Psoas muscle (tissue), 8 donors: ENCODE results near the gene PLXNC1. TPM values are rescaled to one million over a fixed set of nuclear protein-coding genes. Genes with fewer than 3 reads are reported as not detected.

Source experiments
- ATAC-seq, 4 donors: fragments of 200-7000 bp; cut with Tn5 transposase; one replicate each; pipeline ENCODE4 v1.9.1; 2020; ENCODE audit warnings: moderate library complexity in 3 of 4, mild to moderate bottlenecking in 2 of 4
- DNase-seq, 2 donors: peaks; one replicate each; pipeline ENCODE4 v3.0.0-alpha.2; 2020
- H3K27ac ChIP-seq: fragments of 200-600 bp; one replicate; pipeline ENCODE4 v1.8.0; 2022
- H3K27me3 ChIP-seq, 3 donors: fragments of 200-600 bp in 1 of 3; one replicate each; pipeline versions ENCODE4 v1.6.1 to v1.8.0; 2013 to 2022; ENCODE audit warnings: low read length in 2 of 3, mild to moderate bottlenecking in 2 of 3, moderate library complexity in 1 of 3; ENCODE audit not compliant: insufficient read depth in 3 of 3
- H3K36me3 ChIP-seq, 2 donors: fragments of 200-600 bp in 1 of 2; one replicate each; pipeline versions ENCODE4 v1.6.1 to v1.8.0; 2013 to 2022; ENCODE audit warnings: low read depth in 1 of 2, mild to moderate bottlenecking in 1 of 2, moderate library complexity in 1 of 2; ENCODE audit not compliant: insufficient read depth in 1 of 2
- H3K4me1 ChIP-seq: fragments of 200-600 bp; one replicate; pipeline ENCODE4 v1.8.0; 2022
- H3K4me3 ChIP-seq: fragments of 200-600 bp; one replicate; pipeline ENCODE4 v1.8.0; 2022; ENCODE audit warnings: mild to moderate bottlenecking
- H3K9me3 ChIP-seq: fragments of 200-600 bp; one replicate; pipeline ENCODE4 v1.8.0; 2022
- CTCF ChIP-seq: fragments of 200-600 bp; IDR thresholded peaks from one replicate; pipeline ENCODE4 v1.8.0; 2022; ENCODE audit warnings: antibody characterized with exemption
- WGBS, 3 donors: extraction: QIAGEN DNeasy Blood & Tissue Kit; methylation state at CpG; one replicate each; pipeline versions ENCODE4 v1.1.6 to v1.1.7; 2013; 5-methylcytosine and 5-hydroxymethylcytosine counted together
- intact Hi-C, 2 donors: fragments of 100-400 bp; cut with DNase I; formaldehyde crosslinking; loops; one replicate each; pipeline versions ENCODE4 v1.11.0 to v1.14.2; 2022
- polyA plus RNA-seq, 3 donors: library from polyadenylated mRNA; stranded (reverse); fragments of 200-250 nt; gene quantifications; one replicate each; pipeline ENCODE4 v1.2.3, GENCODE V29; 2013
- total RNA-seq, 4 donors: library from RNA; stranded (reverse); fragmentation: NEBNext Ultra II Directional in 2 of 4; extraction: Animal tissue kit (Norgen Biotek cat#: 25700) in 2 of 4; gene quantifications; one replicate each; pipeline versions ENCODE4 v1.2.1 to v1.2.4, GENCODE V29; 2021 to 2023
- donor health status: healthy with polysubstance abuse.
- donor health status: DM: no; HTN: no; CAD: no; lungs with moderate emphysema.
- donor health status: Bipolar disorder and iron deficiency.
- donor health status: healthy.
- donor health status: DM: yes; HTN: yes; CAD: no.
- donor health status: DM: no; HTN: no; CAD: no.
- donor health status: DM: no; HTN: no; CAD: no.
- donor health status: DM: yes; HTN: yes; CAD: no.

The PLXNC1 gene
- total and polyA plus RNA-seq, 7 donors: 0.18 to 4.0 (median 0.52) TPM

DNA sequence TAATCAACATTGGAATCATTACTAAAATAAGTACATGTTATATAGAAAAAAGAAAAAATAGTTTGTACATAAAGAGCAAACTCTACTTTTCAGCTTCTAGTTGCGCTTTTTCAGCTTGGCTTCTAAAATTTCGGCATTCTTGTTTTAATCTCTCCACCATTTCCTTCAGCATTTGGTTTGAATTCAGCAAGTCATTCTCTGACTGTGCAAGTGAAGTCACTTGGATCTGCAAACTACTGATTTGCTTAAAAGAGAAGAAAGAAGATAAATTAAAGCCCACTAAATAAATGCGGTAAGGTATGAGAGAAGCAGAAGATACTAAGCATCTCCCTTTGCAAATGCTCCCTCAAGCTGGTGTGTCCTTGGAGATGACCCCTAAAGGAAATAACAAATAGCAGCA lies 185.0 kb downstream of the PLXNC1 start:
- ATAC-seq: no peak
- intact Hi-C loops: loop anchor here in 1 of 2 donors (5.0 kb wide), 1 partner anchor 199 kb away; no protein-coding TSS in a partner anchor
- DNase-seq: no peak

DNA sequence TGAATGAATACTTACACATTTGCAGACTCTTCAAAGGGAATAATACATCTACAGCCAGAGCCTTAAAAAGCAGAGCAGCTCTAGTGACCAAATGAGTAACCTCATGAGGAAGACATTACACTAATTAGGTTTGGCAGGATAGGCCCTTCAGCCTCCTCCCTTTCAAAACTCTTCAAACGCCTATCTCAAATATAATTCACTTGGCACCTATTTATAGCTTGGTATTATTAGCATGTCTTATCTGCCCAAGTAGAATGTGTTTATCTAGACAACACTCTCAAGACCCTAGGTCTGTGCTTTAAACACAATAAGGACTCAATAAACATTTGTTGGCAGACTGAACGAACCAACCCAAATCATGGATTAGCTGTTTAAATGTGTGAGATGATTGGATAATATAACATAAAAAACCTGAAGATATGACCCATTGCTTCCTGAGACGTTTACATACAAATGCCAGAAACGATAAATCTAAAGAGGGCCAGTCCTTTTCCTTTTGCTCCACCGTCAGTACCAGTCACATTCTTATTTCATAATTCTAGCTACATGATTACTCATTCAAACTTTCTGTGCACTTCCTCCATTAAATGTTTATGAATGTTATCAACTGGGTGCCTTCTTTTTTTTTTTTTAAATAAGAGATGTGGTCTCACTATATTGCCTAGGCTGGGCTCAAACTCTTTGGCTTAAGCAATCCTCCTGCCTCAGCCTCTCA lies 188.0 kb downstream of the PLXNC1 start:
- no peak for DNase-seq
- Histone ChIP-seq H3K9me3 (no peaks in the 10 kb centered on the region), H3K4me1 (no peaks in the 10 kb centered on the region), H3K4me3 (no peak overlapping the region), H3K27ac (no peak overlapping the region), H3K27me3 (no peaks in the 10 kb centered on the region), H3K36me3 (peaks cover 0 to 4% of the 10 kb centered on the region in 2 donors)
- TF ChIP-seq CTCF: no peak
- 70 to 80% (median 72%) methylated on average over 5 of the region's 5 CpGs for WGBS, 3 donors
- intact Hi-C loops: no loop called here
- ATAC-seq: no peak

More for the DNA sequence above, 185.0 kb downstream of the PLXNC1 start:
- no peak overlapping the region for H3K4me3 ChIP-seq
- WGBS, 3 donors: 92 to 94% (median 94%) methylated on average over 3 of the region's 3 CpGs
- no peak for TF ChIP-seq CTCF
- H3K36me3 ChIP-seq: peaks cover 0 to 18% of the 10 kb centered on the region in 2 donors
- no peak overlapping the region for H3K27ac ChIP-seq
- no peaks in the 10 kb centered on the region for H3K27me3 ChIP-seq
- no peaks in the 10 kb centered on the region for H3K4me1 ChIP-seq
- no peaks in the 10 kb centered on the region for H3K9me3 ChIP-seq

DNA sequence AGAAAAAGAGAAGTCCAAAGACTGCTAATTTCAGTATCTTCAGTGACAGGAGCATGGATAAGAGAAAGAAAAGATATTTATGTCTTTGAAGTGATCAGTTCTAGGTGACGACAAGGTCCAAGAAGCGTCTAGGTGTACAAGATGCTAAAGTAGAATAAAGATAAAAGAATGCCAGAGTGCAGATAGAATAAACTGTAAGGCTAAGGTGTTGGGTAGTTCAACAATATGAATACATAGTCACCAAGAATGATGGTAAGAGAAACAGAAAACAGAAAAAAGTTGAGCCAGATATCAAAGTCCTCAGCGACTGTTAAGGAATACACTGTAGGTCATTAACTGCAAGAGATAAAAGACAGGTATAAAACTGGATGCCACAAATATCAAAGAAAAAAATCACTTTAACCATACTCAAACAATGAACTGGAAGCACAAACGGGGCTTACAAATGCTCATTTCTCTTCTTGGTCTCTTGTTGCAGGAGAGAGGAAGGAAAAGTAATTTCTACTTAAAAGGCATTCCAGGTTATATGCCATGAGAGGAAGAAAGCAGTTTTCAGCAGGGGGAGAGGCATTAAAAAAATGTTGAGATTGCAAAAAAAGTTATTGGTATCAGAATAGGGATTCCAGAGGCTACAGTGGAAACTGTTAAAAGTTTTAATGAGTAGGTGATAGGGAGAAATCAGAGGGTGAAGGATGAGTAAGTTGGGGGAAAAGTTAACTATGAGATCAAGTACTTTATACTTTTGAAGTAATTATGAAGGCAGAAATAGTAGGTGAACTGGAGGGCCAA lies 189.8 kb downstream of the PLXNC1 start:
- intact Hi-C loops: no loop called here
- WGBS, 3 donors: 92 to 93% (median 93%) methylated on average over 4 of the region's 4 CpGs
- Histone ChIP-seq H3K4me1 (no peaks in the 10 kb centered on the region), H3K9me3 (no peaks in the 10 kb centered on the region), H3K27me3 (no peaks in the 10 kb centered on the region), H3K27ac (no peak overlapping the region), H3K4me3 (no peak overlapping the region), H3K36me3 (no peaks in the 10 kb centered on the region)
- no peak for DNase-seq
- TF ChIP-seq CTCF: no peak
- ATAC-seq: no peak

GRCh38 chr12:94340573-94340972 lies 192.2 kb downstream of the PLXNC1 start:
- no peak overlapping the region for H3K27ac ChIP-seq
- 96 to 99% (median 98%) methylated on average over 6 of the region's 6 CpGs for WGBS, 3 donors
- intact Hi-C loops: no loop called here
- H3K9me3 ChIP-seq: no peaks in the 10 kb centered on the region
- H3K36me3 ChIP-seq: no peaks in the 10 kb centered on the region
- H3K4me1 ChIP-seq: no peaks in the 10 kb centered on the region
- H3K4me3 ChIP-seq: no peak overlapping the region
- DNase-seq (no peak), ATAC-seq (no peak)
- no peak for TF ChIP-seq CTCF
- no peaks in the 10 kb centered on the region for H3K27me3 ChIP-seq
